Mesothelial cell of epicardium (in vitro differentiated cells): ENCODE measurements around the gene A2M. TPM values are rescaled to one million over a fixed set of nuclear protein-coding genes. Genes with fewer than 3 reads are reported as not detected.

Source experiments
- DNase-seq, 2 experiments: peaks; one replicate each; pipeline ENCODE4 v3.0.0; 2021; ENCODE audit warnings: low spot score in 2 of 2; ENCODE audit not compliant: unreplicated experiment in 2 of 2
- H3K27ac Mint-ChIP-seq: 2 replicates; pipeline ENCODE4 v1.8.0; 2021; ENCODE audit warnings: mixed read lengths
- H3K27me3 Mint-ChIP-seq: 2 replicates; pipeline ENCODE4 v1.8.0; 2021; ENCODE audit warnings: low read depth, mixed read lengths
- H3K36me3 Mint-ChIP-seq: 2 replicates; pipeline ENCODE4 v1.8.0; 2021; ENCODE audit warnings: mixed read lengths
- H3K4me1 Mint-ChIP-seq: 2 replicates; pipeline ENCODE4 v1.8.0; 2021; ENCODE audit warnings: mixed read lengths
- H3K4me3 Mint-ChIP-seq: 2 replicates; pipeline ENCODE4 v1.8.0; 2021; ENCODE audit warnings: mild to moderate bottlenecking, moderate library complexity, mixed read lengths
- H3K9me3 Mint-ChIP-seq: 2 replicates; pipeline ENCODE4 v1.8.0; 2021; ENCODE audit warnings: mixed read lengths
- CTCF ChIP-seq: fragments of 200-600 bp; sonication (generic); IDR thresholded peaks from one replicate; pipeline ENCODE4 v1.5.0; 2021; ENCODE audit warnings: antibody characterized with exemption; ENCODE audit not compliant: unreplicated experiment
- total RNA-seq: library from RNA; stranded (reverse); gene quantifications from 3 replicates; pipeline ENCODE4 v1.2.1, GENCODE V29; 2021

Gene A2M
- total RNA-seq, 1 donor from 2014 or later: 3.8 TPM

DNA sequence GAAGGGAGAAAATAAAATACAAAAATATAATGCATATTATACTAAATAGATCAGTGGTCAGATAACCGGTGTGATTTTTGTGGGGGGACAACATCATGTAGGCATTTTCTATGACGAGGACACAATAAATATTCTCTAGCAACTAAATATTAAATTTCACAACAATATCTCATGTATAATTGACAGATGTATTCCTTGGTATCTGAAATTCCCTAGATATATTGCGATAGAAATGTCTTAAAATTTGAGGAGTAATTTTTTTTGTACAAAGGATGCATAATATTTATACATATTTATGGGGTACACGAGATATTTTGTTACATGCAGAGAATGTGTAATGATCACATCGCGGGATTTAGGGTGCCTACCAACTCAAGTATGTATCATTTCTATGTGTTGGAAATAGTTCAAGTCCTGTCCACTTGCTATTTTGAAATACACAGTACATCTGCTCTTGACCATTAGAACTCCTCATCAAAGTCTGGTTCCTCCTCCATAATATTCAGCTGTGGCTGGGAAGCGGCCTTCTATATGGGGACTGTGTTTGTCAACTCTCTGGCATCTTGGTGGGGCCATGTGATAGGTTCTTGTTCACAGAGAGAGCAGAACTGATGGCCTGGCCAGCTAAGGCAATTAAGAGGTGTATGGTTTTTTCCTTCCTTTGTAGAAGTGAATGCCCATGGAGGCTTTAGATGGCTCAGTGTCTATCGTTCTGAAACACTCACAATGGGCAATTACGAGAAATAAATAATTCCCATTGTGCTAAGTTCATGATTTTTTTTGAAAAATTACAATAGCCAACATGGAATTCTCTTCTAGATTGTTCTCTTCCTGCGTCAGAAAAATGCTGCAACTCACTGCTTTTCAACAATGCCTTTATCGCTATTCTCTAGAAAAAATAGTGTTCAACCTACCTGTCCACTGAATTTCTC is 8.8 kb downstream of the A2M start:
- TF ChIP-seq CTCF: no peak
- H3K4me3 Mint-ChIP-seq: no peak overlapping the region
- no peaks in the 10 kb centered on the region for H3K9me3 Mint-ChIP-seq
- H3K27me3 Mint-ChIP-seq: peaks cover 2% of the 10 kb centered on the region
- no peaks in the 10 kb centered on the region for H3K4me1 Mint-ChIP-seq
- no peaks in the 10 kb centered on the region for H3K36me3 Mint-ChIP-seq
- no peak overlapping the region for H3K27ac Mint-ChIP-seq
- DNase-seq: no peak

- H3K4me1 Mint-ChIP-seq: no peaks in the 10 kb centered on the region
- no peak overlapping the region for H3K4me3 Mint-ChIP-seq
- DNase-seq: no peak
- no peak for TF ChIP-seq CTCF
- no peak overlapping the region for H3K27ac Mint-ChIP-seq
- H3K9me3 Mint-ChIP-seq: no peaks in the 10 kb centered on the region
- peaks cover 3% of the 10 kb centered on the region for H3K27me3 Mint-ChIP-seq
- H3K36me3 Mint-ChIP-seq: no peaks in the 10 kb centered on the region
These were observed 9.7 kb downstream of the A2M start for GRCh38 chr12:9106067-9106466.

GRCh38 chr12:9104767-9105423 is 10.8 kb downstream of the A2M start:
- no peak for DNase-seq
- H3K4me3 Mint-ChIP-seq: no peak overlapping the region
- no peaks in the 10 kb centered on the region for H3K36me3 Mint-ChIP-seq
- H3K9me3 Mint-ChIP-seq: no peaks in the 10 kb centered on the region
- no peak overlapping the region for H3K27ac Mint-ChIP-seq
- H3K27me3 Mint-ChIP-seq: peaks cover 6% of the 10 kb centered on the region
- no peak for TF ChIP-seq CTCF
- H3K4me1 Mint-ChIP-seq: no peaks in the 10 kb centered on the region

- no peak for DNase-seq
- Mint-ChIP-seq H3K36me3 (no peaks in the 10 kb centered on the region), H3K4me3 (no peak overlapping the region), H3K9me3 (no peaks in the 10 kb centered on the region), H3K4me1 (no peaks in the 10 kb centered on the region), H3K27ac (no peak overlapping the region), H3K27me3 (peaks cover 6% of the 10 kb centered on the region)
- no peak for TF ChIP-seq CTCF
These were observed 11.6 kb downstream of the A2M start for GRCh38 chr12:9104087-9104486.

DNA sequence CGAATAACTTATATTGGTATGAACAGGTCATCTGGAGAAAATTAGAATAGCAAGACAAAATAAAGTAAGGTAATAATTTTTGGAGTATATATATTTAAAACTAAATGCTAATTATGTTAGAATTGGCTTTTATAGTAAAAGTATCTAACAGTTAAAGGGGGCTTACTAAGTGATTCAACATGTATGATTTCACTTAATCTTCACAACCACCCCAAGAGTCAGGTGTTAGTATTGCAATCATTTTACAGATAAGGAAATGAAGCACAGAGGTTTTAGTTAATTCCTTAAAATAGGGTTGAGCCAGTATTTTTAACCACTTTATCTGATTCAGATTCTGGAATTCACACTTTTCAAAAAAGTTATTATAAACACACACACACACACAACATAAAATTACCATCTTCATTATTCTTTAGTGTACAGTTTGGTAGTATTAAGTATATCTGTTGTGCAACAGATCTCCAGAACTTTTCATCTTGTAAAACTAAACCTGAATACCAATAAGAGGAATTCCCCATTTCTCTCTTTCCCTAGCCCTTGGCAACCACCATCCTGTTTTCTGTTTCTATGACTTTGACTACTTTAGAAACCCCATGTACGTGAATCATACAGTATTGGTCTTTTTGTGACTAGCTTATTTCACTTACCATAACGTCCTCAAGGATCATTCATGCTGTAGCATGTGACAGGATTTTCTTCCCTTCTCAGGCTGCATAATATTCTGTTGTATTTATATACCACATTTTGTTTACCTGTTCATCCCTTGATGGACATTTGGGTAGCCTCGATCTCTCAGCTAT is 12.5 kb downstream of the A2M start:
- no peaks in the 10 kb centered on the region for H3K4me1 Mint-ChIP-seq
- H3K27me3 Mint-ChIP-seq: peaks cover 6% of the 10 kb centered on the region
- no peaks in the 10 kb centered on the region for H3K36me3 Mint-ChIP-seq
- TF ChIP-seq CTCF: no peak
- no peak for DNase-seq
- no peak overlapping the region for H3K4me3 Mint-ChIP-seq
- H3K27ac Mint-ChIP-seq: no peak overlapping the region
- H3K9me3 Mint-ChIP-seq: no peaks in the 10 kb centered on the region
